GM21717 (cell line): ENCODE measurements around the gene ANKH.

ENCODE experiments used
- ATAC-seq: cut with Tn5 transposase; IDR thresholded peaks from one replicate; pipeline ENCODE4 v1.9.1; 2021; ENCODE audit warnings: mild to moderate bottlenecking, moderate library complexity; ENCODE audit not compliant: unreplicated experiment

Gene ANKH

GRCh38 chr5:14671414-14671813 lies 200.2 kb downstream of the ANKH start:
- no peak for ATAC-seq

GRCh38 chr5:14669975-14670374 lies 201.6 kb downstream of the ANKH start:
- no peak for ATAC-seq

- ATAC-seq, result no peak
These were observed 202.2 kb downstream of the ANKH start for GRCh38 chr5:14669415-14669814.

- no peak for ATAC-seq
These were observed 203.4 kb downstream of the ANKH start for GRCh38 chr5:14668181-14668591.

- ATAC-seq, result no peak
These were observed 203.8 kb downstream of the ANKH start for GRCh38 chr5:14667770-14668169.

- no peak for ATAC-seq
These were observed 204.3 kb downstream of the ANKH start for GRCh38 chr5:14667290-14667689.

- no peak for ATAC-seq
These were observed 205.2 kb downstream of the ANKH start for GRCh38 chr5:14666357-14666756.

- peak; percentile 28 for ATAC-seq
These were observed 205.6 kb downstream of the ANKH start for GRCh38 chr5:14665949-14666348.

GRCh38 chr5:14665101-14665822 lies 206.3 kb downstream of the ANKH start:
- ATAC-seq, result no peak

GRCh38 chr5:14664270-14665100 lies 207.1 kb downstream of the ANKH start, which contains the start of gene OTULIN:
Gene OTULIN, plus strand, starts transcription at chr5:14664718. Its CDS starts 108 bp downstream, at chr5:14664826.
- ATAC-seq, result peak; percentile 66

- peak; percentile 36 for ATAC-seq
These were observed 207.8 kb downstream of the ANKH start for GRCh38 chr5:14663734-14664269.

- no peak for ATAC-seq
These were observed 208.8 kb downstream of the ANKH start for GRCh38 chr5:14662721-14663260.

GRCh38 chr5:14660833-14661232 lies 210.7 kb downstream of the ANKH start:
- no peak for ATAC-seq

GRCh38 chr5:14659821-14660607 lies 211.6 kb downstream of the ANKH start:
- no peak for ATAC-seq

- ATAC-seq, result no peak
These were observed 214.7 kb downstream of the ANKH start for GRCh38 chr5:14656898-14657297.

- ATAC-seq, result no peak
These were observed 216.3 kb downstream of the ANKH start for GRCh38 chr5:14655146-14655741.
